Activated naive CD4-positive, alpha-beta T cell treated with anti-CD3 and anti-CD28 coated beads, Interleukin-2, amount 50 U/mL, for 24 hours (primary cell): ENCODE results near the gene GAS7.

Source experiments
- H3K27ac Mint-ChIP-seq: one replicate; pipeline ENCODE4 v1.8.0; 2021; ENCODE audit warnings: mild to moderate bottlenecking, mixed read lengths
- H3K27me3 Mint-ChIP-seq: one replicate; pipeline ENCODE4 v1.8.0; 2021; ENCODE audit warnings: mixed read lengths
- H3K36me3 Mint-ChIP-seq: one replicate; pipeline ENCODE4 v1.8.0; 2021; ENCODE audit warnings: mixed read lengths
- H3K4me1 Mint-ChIP-seq: one replicate; pipeline ENCODE4 v1.8.0; 2021; ENCODE audit warnings: mixed read lengths
- H3K4me3 Mint-ChIP-seq: one replicate; pipeline ENCODE4 v1.8.0; 2021; ENCODE audit warnings: mild to moderate bottlenecking, mixed read lengths
- H3K9me3 Mint-ChIP-seq: one replicate; pipeline ENCODE4 v1.8.0; 2021; ENCODE audit warnings: mixed read lengths

The GAS7 gene

GRCh38 chr17:10210151-10210574 is 11.8 kb upstream of the GAS7 start:
- Mint-ChIP-seq H3K4me3 (no peak overlapping the region), H3K27ac (no peak overlapping the region), H3K36me3 (no peaks in the 10 kb centered on the region), H3K27me3 (no peaks in the 10 kb centered on the region), H3K4me1 (no peaks in the 10 kb centered on the region), H3K9me3 (peaks cover 4% of the 10 kb centered on the region)

GRCh38 chr17:10208604-10209193 is 10.3 kb upstream of the GAS7 start:
- H3K4me1 Mint-ChIP-seq, result no peaks in the 10 kb centered on the region
- no peak overlapping the region for H3K4me3 Mint-ChIP-seq
- peaks cover 5% of the 10 kb centered on the region for H3K9me3 Mint-ChIP-seq
- H3K27ac Mint-ChIP-seq, result no peak overlapping the region
- H3K27me3 Mint-ChIP-seq, result no peaks in the 10 kb centered on the region
- no peaks in the 10 kb centered on the region for H3K36me3 Mint-ChIP-seq

- Mint-ChIP-seq H3K36me3 (no peaks in the 10 kb centered on the region), H3K27ac (no peak overlapping the region), H3K9me3 (peaks cover 5% of the 10 kb centered on the region), H3K4me3 (no peak overlapping the region), H3K27me3 (no peaks in the 10 kb centered on the region), H3K4me1 (no peaks in the 10 kb centered on the region)
These were observed 8.7 kb upstream of the GAS7 start for GRCh38 chr17:10207153-10207552.

GRCh38 chr17:10205549-10206185 is 7.3 kb upstream of the GAS7 start:
- H3K27ac Mint-ChIP-seq, result no peak overlapping the region
- no peaks in the 10 kb centered on the region for H3K4me1 Mint-ChIP-seq

GRCh38 chr17:10201680-10202079 is 3.3 kb upstream of the GAS7 start:
- peaks cover 5% of the 10 kb centered on the region for H3K9me3 Mint-ChIP-seq
- H3K27ac Mint-ChIP-seq, result no peak overlapping the region
- H3K36me3 Mint-ChIP-seq, result no peaks in the 10 kb centered on the region
- H3K4me3 Mint-ChIP-seq, result no peak overlapping the region
- peaks cover 10% of the 10 kb centered on the region for H3K27me3 Mint-ChIP-seq
- H3K4me1 Mint-ChIP-seq, result peaks cover 7% of the 10 kb centered on the region

More at GRCh38 chr17:10205549-10206185, 7.3 kb upstream of the GAS7 start:
- no peak overlapping the region for H3K4me3 Mint-ChIP-seq
- no peaks in the 10 kb centered on the region for H3K36me3 Mint-ChIP-seq
- peaks cover 5% of the 10 kb centered on the region for H3K9me3 Mint-ChIP-seq
- peaks cover 1% of the 10 kb centered on the region for H3K27me3 Mint-ChIP-seq

- peaks cover 7% of the 10 kb centered on the region for H3K4me1 Mint-ChIP-seq
- H3K4me3 Mint-ChIP-seq, result no peak overlapping the region
- peaks cover 13% of the 10 kb centered on the region for H3K27me3 Mint-ChIP-seq
- H3K36me3 Mint-ChIP-seq, result no peaks in the 10 kb centered on the region
- no peak overlapping the region for H3K27ac Mint-ChIP-seq
- peaks cover 5% of the 10 kb centered on the region for H3K9me3 Mint-ChIP-seq
These were observed 2.2 kb upstream of the GAS7 start for GRCh38 chr17:10200645-10201044.

GRCh38 chr17:10200016-10200415 is 1.6 kb upstream of the GAS7 start:
- Mint-ChIP-seq H3K27ac (no peak overlapping the region), H3K27me3 (peaks cover 13% of the 10 kb centered on the region)

GRCh38 chr17:10197721-10198508 is 491 bp downstream of the GAS7 start:
- no peak overlapping the region for H3K27ac Mint-ChIP-seq
- peaks cover 7% of the 10 kb centered on the region for H3K4me1 Mint-ChIP-seq
- H3K36me3 Mint-ChIP-seq, result no peaks in the 10 kb centered on the region
- peak overlapping the region; percentile 36 for H3K4me3 Mint-ChIP-seq
- peaks cover 13% of the 10 kb centered on the region for H3K27me3 Mint-ChIP-seq
- H3K9me3 Mint-ChIP-seq, result peaks cover 14% of the 10 kb centered on the region

More at GRCh38 chr17:10200016-10200415, 1.6 kb upstream of the GAS7 start:
- Mint-ChIP-seq H3K9me3 (no peaks in the 10 kb centered on the region), H3K36me3 (no peaks in the 10 kb centered on the region), H3K4me3 (no peak overlapping the region), H3K4me1 (peaks cover 7% of the 10 kb centered on the region)

GRCh38 chr17:10197362-10197720 is 1.1 kb downstream of the GAS7 start:
- Mint-ChIP-seq H3K9me3 (peaks cover 14% of the 10 kb centered on the region), H3K36me3 (no peaks in the 10 kb centered on the region), H3K4me1 (peaks cover 7% of the 10 kb centered on the region), H3K27ac (no peak overlapping the region), H3K4me3 (no peak overlapping the region), H3K27me3 (peaks cover 13% of the 10 kb centered on the region)

GRCh38 chr17:10196941-10197340 is 1.5 kb downstream of the GAS7 start:
- H3K27me3 Mint-ChIP-seq, result peaks cover 13% of the 10 kb centered on the region

GRCh38 chr17:10196384-10196895 is 2.0 kb downstream of the GAS7 start:
- Mint-ChIP-seq H3K4me1 (peaks cover 7% of the 10 kb centered on the region), H3K9me3 (peaks cover 14% of the 10 kb centered on the region), H3K4me3 (no peak overlapping the region), H3K36me3 (no peaks in the 10 kb centered on the region), H3K27ac (no peak overlapping the region), H3K27me3 (peaks cover 13% of the 10 kb centered on the region)

More at GRCh38 chr17:10196941-10197340, 1.5 kb downstream of the GAS7 start:
- Mint-ChIP-seq H3K36me3 (no peaks in the 10 kb centered on the region), H3K4me3 (no peak overlapping the region), H3K27ac (no peak overlapping the region), H3K4me1 (peaks cover 7% of the 10 kb centered on the region), H3K9me3 (peaks cover 14% of the 10 kb centered on the region)

GRCh38 chr17:10195090-10195805 is 3.2 kb downstream of the GAS7 start:
- peaks cover 14% of the 10 kb centered on the region for H3K9me3 Mint-ChIP-seq
- peaks cover 7% of the 10 kb centered on the region for H3K4me1 Mint-ChIP-seq
- peaks cover 11% of the 10 kb centered on the region for H3K27me3 Mint-ChIP-seq
- no peaks in the 10 kb centered on the region for H3K36me3 Mint-ChIP-seq
- H3K27ac Mint-ChIP-seq, result no peak overlapping the region
- H3K4me3 Mint-ChIP-seq, result no peak overlapping the region

GRCh38 chr17:10193632-10194031 is 4.8 kb downstream of the GAS7 start:
- Mint-ChIP-seq H3K4me1 (no peaks in the 10 kb centered on the region), H3K4me3 (no peak overlapping the region), H3K36me3 (no peaks in the 10 kb centered on the region), H3K9me3 (peaks cover 14% of the 10 kb centered on the region), H3K27ac (no peak overlapping the region), H3K27me3 (peaks cover 3% of the 10 kb centered on the region)

- no peak overlapping the region for H3K4me3 Mint-ChIP-seq
- H3K27ac Mint-ChIP-seq, result no peak overlapping the region
- H3K4me1 Mint-ChIP-seq, result no peaks in the 10 kb centered on the region
- H3K9me3 Mint-ChIP-seq, result peaks cover 14% of the 10 kb centered on the region
- H3K27me3 Mint-ChIP-seq, result peaks cover 4% of the 10 kb centered on the region
- no peaks in the 10 kb centered on the region for H3K36me3 Mint-ChIP-seq
These were observed 5.4 kb downstream of the GAS7 start for GRCh38 chr17:10192972-10193371.

GRCh38 chr17:10192461-10192860 is 5.9 kb downstream of the GAS7 start:
- H3K4me3 Mint-ChIP-seq, result no peak overlapping the region
- peaks cover 14% of the 10 kb centered on the region for H3K9me3 Mint-ChIP-seq
- H3K27ac Mint-ChIP-seq, result no peak overlapping the region
- H3K4me1 Mint-ChIP-seq, result no peaks in the 10 kb centered on the region
- peaks cover 4% of the 10 kb centered on the region for H3K27me3 Mint-ChIP-seq
- H3K36me3 Mint-ChIP-seq, result no peaks in the 10 kb centered on the region
